PC-3 (cell line): ENCODE measurements around the gene JDP2. TPM values are rescaled to one million over a fixed set of nuclear protein-coding genes. Genes with fewer than 3 reads are reported as not detected.

Experiments
- ATAC-seq: fragments of 200-7000 bp; cut with Tn5 transposase; 2 replicates; pipeline ENCODE4 v1.9.1; 2020; ENCODE audit warnings: mild to moderate bottlenecking, moderate library complexity
- BruUV-seq: library from RNA; stranded (reverse); fragments of 400-500 nt; replicated peaks from 2 replicates; lab custom pipeline; 2021; lab: Mats Ljungman, UMichigan
- CTCF ChIA-PET: fragments of 300-600 bp; sonication (Branson Sonifier 250); formaldehyde crosslinking; loops from one replicate; lab custom pipeline; 2022; ENCODE audit warnings: antibody characterized with exemption; lab: Charles Lee
- POLR2A ChIA-PET: fragments of 300-600 bp; sonication (Branson Sonifier 250); formaldehyde crosslinking; loops from one replicate; lab custom pipeline; 2022; ENCODE audit warnings: antibody characterized with exemption; ENCODE audit not compliant: unreplicated experiment; lab: Charles Lee
- DNase-seq: peaks from one replicate; pipeline ENCODE4 v3.0.0-alpha.2; 2015
- H2AFZ ChIP-seq: fragments of 300-600 bp; sonication (generic); 2 replicates; pipeline ENCODE4 v1.6.0; 2016; ENCODE audit warnings: antibody characterized with exemption, low read length
- H3F3A ChIP-seq: fragments of 300-600 bp; sonication (generic); one replicate; pipeline ENCODE4 v1.6.0; 2017; ENCODE audit warnings: antibody characterized with exemption, low read length, control low read depth, mild to moderate bottlenecking; ENCODE audit not compliant: unreplicated experiment
- H3K27ac ChIP-seq: fragments of 300-600 bp; sonication (generic); 2 replicates; pipeline ENCODE4 v1.5.1; 2016; ENCODE audit warnings: mild to moderate bottlenecking, low read length
- H3K27me3 ChIP-seq: fragments of 300-600 bp; sonication (generic); 2 replicates; pipeline ENCODE4 v1.6.1; 2016; ENCODE audit warnings: low read length, mixed read lengths
- H3K36me3 ChIP-seq: fragments of 300-600 bp; sonication (generic); 2 replicates; pipeline ENCODE4 v1.6.1; 2016; ENCODE audit warnings: low read depth, mixed run types, low read length, mixed read lengths
- H3K4me1 ChIP-seq: fragments of 300-600 bp; sonication (generic); 2 replicates; pipeline ENCODE4 v1.5.1; 2016; ENCODE audit warnings: low read length; ENCODE audit not compliant: insufficient read depth
- H3K4me2 ChIP-seq: fragments of 300-600 bp; sonication (generic); 2 replicates; pipeline ENCODE4 v1.6.0; 2016; ENCODE audit warnings: low read length
- H3K4me3 ChIP-seq: fragments of 300-600 bp; sonication (generic); 2 replicates; pipeline ENCODE4 v1.5.1; 2016; ENCODE audit warnings: mild to moderate bottlenecking, low read length, mixed read lengths
- H3K79me2 ChIP-seq: fragments of 300-600 bp; sonication (generic); 2 replicates; pipeline ENCODE4 v1.6.1; 2017; ENCODE audit warnings: low read length, mixed read lengths
- H3K9ac ChIP-seq: fragments of 300-600 bp; sonication (generic); 2 replicates; pipeline ENCODE4 v1.6.0; 2016; ENCODE audit warnings: mild to moderate bottlenecking, low read length
- H3K9me2 ChIP-seq: fragments of 300-600 bp; sonication (generic); replicated peaks from 2 replicates; pipeline ENCODE4 v1.6.1; 2016; ENCODE audit warnings: mixed run types, low read length, mixed read lengths
- H3K9me3 ChIP-seq: fragments of 300-600 bp; sonication (generic); 2 replicates; pipeline ENCODE4 v1.6.1; 2016; ENCODE audit warnings: low read length, mixed read lengths
- H4K20me1 ChIP-seq: fragments of 300-600 bp; sonication (generic); 2 replicates; pipeline ENCODE4 v1.6.1; 2016; ENCODE audit warnings: low read length, mixed read lengths
- EZH2 ChIP-seq: fragments of 300-600 bp; sonication (generic); IDR thresholded peaks from one replicate; pipeline ENCODE4 v1.6.1; 2017; ENCODE audit warnings: antibody characterized with exemption, mild to moderate bottlenecking, low read length; ENCODE audit not compliant: unreplicated experiment
- EZH2phosphoT487 ChIP-seq: fragments of 300-600 bp; sonication (generic); IDR thresholded peaks from 2 replicates; pipeline ENCODE4 v1.6.1; 2018; ENCODE audit warnings: mild to moderate bottlenecking, antibody characterized with exemption, low read length, borderline replicate concordance
- intact Hi-C: fragments of 100-400 bp; cut with micrococcal nuclease; formaldehyde crosslinking; loops from 2 replicates; pipeline ENCODE4 v1.9.0; 2023
- total RNA-seq: library from RNA; depleted of rRNA; stranded (reverse); fragments of >200 nt; gene quantifications from 2 replicates; pipeline ENCODE4 v1.2.3, GENCODE V29; 2014
- TF ChIP-seq, protein P1 (sequence below): fragments of 300-600 bp; sonication (generic); conservative IDR thresholded peaks from 2 replicates; pipeline ENCODE4 v1.5.1; 2017; ENCODE audit warnings: antibody characterized with exemption, low read depth, mild to moderate bottlenecking, low read length

The JDP2 gene
- total RNA-seq, 1 experiment from 2014 or later = 5.8 TPM

- Histone ChIP-seq H3K79me2 (no peaks in the 10 kb centered on the region), H3K4me2 (no peak overlapping the region), H4K20me1 (no peaks in the 10 kb centered on the region), H3K9me3 (no peaks in the 10 kb centered on the region), H3K27me3 (no peaks in the 10 kb centered on the region), H3K9ac (no peak overlapping the region), H3K4me3 (no peak overlapping the region), H3F3A (no peaks in the 10 kb centered on the region), H2AFZ (no peak overlapping the region), H3K36me3 (no peaks in the 10 kb centered on the region), H3K9me2 (no peaks in the 10 kb centered on the region), H3K4me1 (peaks cover 24% of the 10 kb centered on the region), H3K27ac (no peak overlapping the region)
- ChIA-PET POLR2A (no interaction called here), CTCF (no interaction called here)
- BruUV-seq = no TSS peak
- no peak for TF ChIP-seq EZH2phosphoT487
- TF ChIP-seq, protein P1, sequence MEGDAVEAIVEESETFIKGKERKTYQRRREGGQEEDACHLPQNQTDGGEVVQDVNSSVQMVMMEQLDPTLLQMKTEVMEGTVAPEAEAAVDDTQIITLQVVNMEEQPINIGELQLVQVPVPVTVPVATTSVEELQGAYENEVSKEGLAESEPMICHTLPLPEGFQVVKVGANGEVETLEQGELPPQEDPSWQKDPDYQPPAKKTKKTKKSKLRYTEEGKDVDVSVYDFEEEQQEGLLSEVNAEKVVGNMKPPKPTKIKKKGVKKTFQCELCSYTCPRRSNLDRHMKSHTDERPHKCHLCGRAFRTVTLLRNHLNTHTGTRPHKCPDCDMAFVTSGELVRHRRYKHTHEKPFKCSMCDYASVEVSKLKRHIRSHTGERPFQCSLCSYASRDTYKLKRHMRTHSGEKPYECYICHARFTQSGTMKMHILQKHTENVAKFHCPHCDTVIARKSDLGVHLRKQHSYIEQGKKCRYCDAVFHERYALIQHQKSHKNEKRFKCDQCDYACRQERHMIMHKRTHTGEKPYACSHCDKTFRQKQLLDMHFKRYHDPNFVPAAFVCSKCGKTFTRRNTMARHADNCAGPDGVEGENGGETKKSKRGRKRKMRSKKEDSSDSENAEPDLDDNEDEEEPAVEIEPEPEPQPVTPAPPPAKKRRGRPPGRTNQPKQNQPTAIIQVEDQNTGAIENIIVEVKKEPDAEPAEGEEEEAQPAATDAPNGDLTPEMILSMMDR = no peak
- no peak for TF ChIP-seq EZH2
- intact Hi-C loops = no loop called here
- no peak for ATAC-seq
- peak; percentile 5 for DNase-seq
Observed at GRCh38 chr14:75452900-75453816, 25.3 kb downstream of the JDP2 start.

GRCh38 chr14:75453817-75454434 lies 26.1 kb downstream of the JDP2 start:
- H3K9ac ChIP-seq = no peak overlapping the region
- H3F3A ChIP-seq = no peaks in the 10 kb centered on the region
- H3K79me2 ChIP-seq = no peaks in the 10 kb centered on the region
- DNase-seq (no peak), ATAC-seq (no peak)
- POLR2A ChIA-PET = no interaction called here
- TF ChIP-seq, protein P1 = no peak
- no peak for TF ChIP-seq EZH2
- no peak for TF ChIP-seq EZH2phosphoT487
- H3K27me3 ChIP-seq = no peaks in the 10 kb centered on the region
- no peak overlapping the region for H3K27ac ChIP-seq
- H4K20me1 ChIP-seq = no peaks in the 10 kb centered on the region
- CTCF ChIA-PET = no interaction called here
- H3K4me1 ChIP-seq = peaks cover 24% of the 10 kb centered on the region
- H3K36me3 ChIP-seq = no peaks in the 10 kb centered on the region
- no peak overlapping the region for H3K4me3 ChIP-seq
- H3K9me2 ChIP-seq = no peaks in the 10 kb centered on the region
- H2AFZ ChIP-seq = no peak overlapping the region
- intact Hi-C loops = no loop called here
- H3K9me3 ChIP-seq = no peaks in the 10 kb centered on the region
- BruUV-seq = no TSS peak
- H3K4me2 ChIP-seq = no peak overlapping the region
